BE2C (cell line): ENCODE data around the gene MED25.

Source experiments
- DNase-seq: peaks from one replicate; pipeline ENCODE4 v3.0.0-alpha.2; 2020
- H3K27me3 ChIP-seq: fragments of 250-450 bp; sonication (Bioruptor Pico); 2 replicates; pipeline ENCODE4 v1.5.1; 2020; ENCODE audit warnings: mild to moderate bottlenecking
- H3K36me3 ChIP-seq: fragments of 250-450 bp; sonication (Bioruptor Pico); 2 replicates; pipeline ENCODE4 v1.5.1; 2020; ENCODE audit warnings: mild to moderate bottlenecking
- H3K4me1 ChIP-seq: fragments of 250-450 bp; sonication (Bioruptor Pico); 2 replicates; pipeline ENCODE4 v1.5.1; 2020
- H3K4me3 ChIP-seq: 2 replicates; pipeline ENCODE4 v1.5.1; 2011; ENCODE audit warnings: low read depth, low read length
- H3K9me3 ChIP-seq: fragments of 250-450 bp; sonication (Bioruptor Pico); 2 replicates; pipeline ENCODE4 v1.5.1; 2020
- TF ChIP-seq, protein P1 (sequence below): IDR thresholded peaks from 2 replicates; pipeline ENCODE4 v1.5.1; 2012; ENCODE audit warnings: mild to moderate bottlenecking, low read depth, low read length

The MED25 gene

GRCh38 chr19:49861107-49861506, 43.0 kb downstream of the MED25 start:
- H3K9me3 ChIP-seq: no peaks in the 10 kb centered on the region; the same call in 1 of the 2 replicates
- peaks cover 19% of the 10 kb centered on the region for H3K4me1 ChIP-seq
- TF ChIP-seq, protein P1, sequence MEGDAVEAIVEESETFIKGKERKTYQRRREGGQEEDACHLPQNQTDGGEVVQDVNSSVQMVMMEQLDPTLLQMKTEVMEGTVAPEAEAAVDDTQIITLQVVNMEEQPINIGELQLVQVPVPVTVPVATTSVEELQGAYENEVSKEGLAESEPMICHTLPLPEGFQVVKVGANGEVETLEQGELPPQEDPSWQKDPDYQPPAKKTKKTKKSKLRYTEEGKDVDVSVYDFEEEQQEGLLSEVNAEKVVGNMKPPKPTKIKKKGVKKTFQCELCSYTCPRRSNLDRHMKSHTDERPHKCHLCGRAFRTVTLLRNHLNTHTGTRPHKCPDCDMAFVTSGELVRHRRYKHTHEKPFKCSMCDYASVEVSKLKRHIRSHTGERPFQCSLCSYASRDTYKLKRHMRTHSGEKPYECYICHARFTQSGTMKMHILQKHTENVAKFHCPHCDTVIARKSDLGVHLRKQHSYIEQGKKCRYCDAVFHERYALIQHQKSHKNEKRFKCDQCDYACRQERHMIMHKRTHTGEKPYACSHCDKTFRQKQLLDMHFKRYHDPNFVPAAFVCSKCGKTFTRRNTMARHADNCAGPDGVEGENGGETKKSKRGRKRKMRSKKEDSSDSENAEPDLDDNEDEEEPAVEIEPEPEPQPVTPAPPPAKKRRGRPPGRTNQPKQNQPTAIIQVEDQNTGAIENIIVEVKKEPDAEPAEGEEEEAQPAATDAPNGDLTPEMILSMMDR: no peak
- H3K4me3 ChIP-seq: no peak overlapping the region
- no peaks in the 10 kb centered on the region for H3K27me3 ChIP-seq
- peaks cover 86% of the 10 kb centered on the region for H3K36me3 ChIP-seq
- DNase-seq: no peak

- Histone ChIP-seq H3K36me3 (peaks cover 85% of the 10 kb centered on the region), H3K4me3 (no peak overlapping the region), H3K9me3 (no peaks in the 10 kb centered on the region; the same call in 1 of the 2 replicates), H3K27me3 (no peaks in the 10 kb centered on the region), H3K4me1 (peaks cover 25% of the 10 kb centered on the region)
- TF ChIP-seq, protein P1: no peak
- no peak for DNase-seq
Observed at GRCh38 chr19:49861541-49862378, 43.7 kb downstream of the MED25 start.

DNA sequence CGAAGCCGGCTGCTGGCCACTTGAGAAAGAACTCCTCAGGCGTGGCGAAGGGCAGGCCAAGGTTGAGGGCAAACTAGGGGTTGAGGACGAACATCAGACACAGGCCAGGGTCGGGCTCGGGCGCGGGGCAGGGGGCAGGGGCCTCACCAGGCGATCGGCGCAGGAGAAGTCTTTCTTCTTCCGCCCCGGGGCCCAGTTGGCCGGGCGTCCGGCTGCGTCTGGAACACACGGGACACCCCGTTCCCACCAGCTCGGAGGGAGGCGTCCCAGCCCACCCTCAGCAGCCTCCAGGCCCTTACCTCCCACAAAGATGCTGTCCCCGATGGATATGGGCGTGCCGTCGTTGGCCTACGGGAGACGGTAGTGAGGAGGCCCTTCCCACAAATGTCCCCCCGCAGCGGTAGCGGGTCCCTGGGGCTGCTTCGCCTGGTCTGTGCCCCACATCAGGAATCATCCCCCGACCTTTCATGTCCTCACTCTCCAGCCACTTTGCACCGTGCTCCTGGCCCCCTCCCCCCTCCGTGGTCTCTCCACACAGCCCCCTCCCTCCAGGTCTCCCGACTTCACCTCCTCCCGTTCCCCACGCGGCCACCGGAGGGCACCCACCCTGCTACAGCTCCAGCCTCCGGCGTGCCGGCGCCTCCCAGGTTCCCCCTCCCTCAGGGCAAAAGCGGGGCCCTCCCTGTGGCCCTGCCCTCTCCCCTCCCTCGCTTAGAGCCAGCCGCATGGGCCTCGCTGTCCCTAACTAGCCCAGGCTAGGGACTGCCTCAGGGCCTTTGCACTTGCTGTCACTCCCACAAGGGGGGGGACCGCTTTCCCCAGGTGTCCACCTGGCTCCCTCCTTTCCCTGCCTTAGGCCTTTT, 44.5 kb downstream of the MED25 start:
- H3K4me3 ChIP-seq: no peak overlapping the region
- H3K27me3 ChIP-seq: no peaks in the 10 kb centered on the region
- no peaks in the 10 kb centered on the region; the same call in 1 of the 2 replicates for H3K9me3 ChIP-seq
- TF ChIP-seq, protein P1: peak; percentile 38
- DNase-seq: peak; percentile 72
- H3K4me1 ChIP-seq: peaks cover 25% of the 10 kb centered on the region
- H3K36me3 ChIP-seq: peaks cover 76% of the 10 kb centered on the region

- peaks cover 69% of the 10 kb centered on the region for H3K36me3 ChIP-seq
- H3K4me1 ChIP-seq: peaks cover 25% of the 10 kb centered on the region
- TF ChIP-seq, protein P1: no peak
- DNase-seq: no peak
- H3K9me3 ChIP-seq: no peaks in the 10 kb centered on the region; the same call in 1 of the 2 replicates
- no peaks in the 10 kb centered on the region for H3K27me3 ChIP-seq
- no peak overlapping the region for H3K4me3 ChIP-seq
Observed at GRCh38 chr19:49863254-49863934, 45.3 kb downstream of the MED25 start.

DNA sequence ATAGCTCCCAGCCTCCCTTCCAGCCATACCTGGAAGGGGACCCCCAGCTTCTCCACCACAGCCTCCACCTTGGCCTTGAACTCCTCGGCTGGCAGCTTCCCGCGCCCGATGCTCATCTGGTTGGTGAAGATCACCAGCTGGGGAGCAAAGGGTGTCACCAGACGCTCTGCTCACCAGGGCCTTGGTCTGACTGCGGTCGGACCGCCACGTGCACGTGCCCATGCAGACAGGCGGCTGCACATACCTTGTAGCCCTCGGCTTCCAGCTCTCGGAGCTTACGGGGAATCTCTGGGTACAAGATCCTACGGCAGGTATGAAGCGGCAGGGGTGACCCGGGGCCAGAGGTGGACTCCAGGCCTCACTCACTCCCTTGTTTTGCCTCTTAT, 45.8 kb downstream of the MED25 start:
- TF ChIP-seq, protein P1: no peak
- no peak for DNase-seq
- H3K36me3 ChIP-seq: peaks cover 63% of the 10 kb centered on the region
- no peak overlapping the region for H3K4me3 ChIP-seq
- no peaks in the 10 kb centered on the region for H3K27me3 ChIP-seq
- H3K9me3 ChIP-seq: no peaks in the 10 kb centered on the region; the same call in 1 of the 2 replicates
- peaks cover 29% of the 10 kb centered on the region for H3K4me1 ChIP-seq
